H1 (cell line): ENCODE data around the gene ARHGEF4. TPM values are rescaled to one million over a fixed set of nuclear protein-coding genes. Genes with fewer than 3 reads are reported as not detected.

Experiments used
- CTCF ChIA-PET: fragments of 300-600 bp; sonication (Branson Sonifier 250); formaldehyde crosslinking; loops from one replicate; lab custom pipeline; 2021; ENCODE audit not compliant: partially characterized antibody; lab: Charles Lee
- POLR2A ChIA-PET: fragments of 300-600 bp; sonication (Branson Sonifier 250); formaldehyde crosslinking; loops from one replicate; lab custom pipeline; 2021; ENCODE audit warnings: inconsistent platforms; ENCODE audit not compliant: partially characterized antibody; lab: Charles Lee
- DNase-seq, 2 experiments: peaks; one replicate each; pipeline versions ENCODE4 v3.0.0 to v3.0.0-alpha.2; 2010 to 2022; ENCODE audit warnings: low spot score in 2 of 2, low read depth in 1 of 2, mixed read lengths in 1 of 2
- FAIRE-seq: peaks from 2 replicates; lab custom pipeline; 2011; peaks lifted over from hg19 to GRCh38; lab: Jason Lieb, UNC
- H2AFZ ChIP-seq: 2 replicates; pipeline ENCODE4 v1.8.1; 2012; ENCODE audit warnings: low read length, inconsistent platforms
- H2AK5ac ChIP-seq: 2 replicates; pipeline ENCODE4 v1.6.1; 2013; ENCODE audit warnings: low read depth, low read length
- H2BK120ac ChIP-seq: replicated peaks from 2 replicates; pipeline ENCODE3; 2013; ENCODE audit warnings: low read depth, low read length, inconsistent platforms
- H2BK12ac ChIP-seq: 2 replicates; pipeline ENCODE4 v1.6.1; 2013; ENCODE audit warnings: low read depth, low read length
- H2BK15ac ChIP-seq: 2 replicates; pipeline ENCODE4 v1.6.1; 2013; ENCODE audit warnings: low read length
- H2BK20ac ChIP-seq: 2 replicates; pipeline ENCODE4 v1.6.1; 2013; ENCODE audit warnings: low read length
- H2BK5ac ChIP-seq: 2 replicates; pipeline ENCODE4 v1.6.1; 2013; ENCODE audit warnings: low read depth, low read length
- H3K14ac ChIP-seq: 2 replicates; pipeline ENCODE4 v1.6.1; 2013; ENCODE audit warnings: inconsistent platforms; ENCODE audit not compliant: insufficient read length
- H3K18ac ChIP-seq: 2 replicates; pipeline ENCODE4 v1.6.1; 2013; ENCODE audit warnings: low read length; ENCODE audit errors: extremely low read depth
- H3K23ac ChIP-seq: 2 replicates; pipeline ENCODE4 v1.6.1; 2013; ENCODE audit warnings: inconsistent platforms; ENCODE audit not compliant: insufficient read length
- H3K23me2 ChIP-seq: 2 replicates; pipeline ENCODE4 v1.6.1; 2013; ENCODE audit warnings: low read depth, low read length
- H3K27ac ChIP-seq: 2 replicates; pipeline ENCODE4 v1.6.1; 2011; ENCODE audit warnings: low read depth, low read length, inconsistent platforms
- H3K27me3 ChIP-seq, 4 experiments: replicated peaks in 1 of 4; 1 replicate in 1 of 4; 2 replicates in 3 of 4; pipeline versions ENCODE4 v1.6.1 to v1.8.1; 2011 to 2013; ENCODE audit warnings: low read length in 3 of 4, mild to moderate bottlenecking in 3 of 4, inconsistent platforms in 2 of 4, mixed read lengths in 2 of 4, moderate library complexity in 1 of 4; ENCODE audit not compliant: control insufficient read depth in 3 of 4, insufficient read depth in 3 of 4; ENCODE audit errors: extremely low read depth in 1 of 4
- H3K36me3 ChIP-seq, 4 experiments: 2 replicates each; pipeline versions ENCODE4 v1.6.1 to v1.8.1; 2011 to 2013; ENCODE audit warnings: mild to moderate bottlenecking in 4 of 4, low read length in 3 of 4, moderate library complexity in 2 of 4, control low read depth in 1 of 4, inconsistent platforms in 1 of 4; ENCODE audit not compliant: insufficient read depth in 4 of 4, control insufficient read depth in 2 of 4
- H3K4ac ChIP-seq: replicated peaks from 2 replicates; pipeline ENCODE3; 2013; ENCODE audit warnings: low read length, low read depth, mixed read lengths, inconsistent platforms; ENCODE audit not compliant: insufficient read length
- H3K4me1 ChIP-seq, 4 experiments: replicated peaks in 1 of 4; 1 replicate in 1 of 4; 2 replicates in 3 of 4; pipeline versions ENCODE4 v1.6.1 to v1.8.1; 2011 to 2013; ENCODE audit warnings: low read length in 3 of 4, inconsistent platforms in 2 of 4, mixed read lengths in 1 of 4; ENCODE audit not compliant: insufficient read depth in 4 of 4, control insufficient read depth in 3 of 4
- H3K4me2 ChIP-seq, 2 experiments: 2 replicates each; pipeline versions ENCODE4 v1.6.1 to v1.8.1; 2011 to 2013; ENCODE audit warnings: low read depth in 2 of 2, low read length in 2 of 2, control low read depth in 1 of 2, inconsistent platforms in 1 of 2, mild to moderate bottlenecking in 1 of 2; ENCODE audit not compliant: insufficient read depth in 1 of 2
- H3K4me3 ChIP-seq, 4 experiments: fragments of 200-600, 300-600 bp in 1 of 4; sonication (generic), shearing (Covaris generic), sonication (Bioruptor Twin) in 1 of 4; 2 replicates each; pipeline versions ENCODE4 v1.5.1 to v1.8.1; 2011 to 2016; ENCODE audit warnings: low read length in 4 of 4, low read depth in 3 of 4, control low read depth in 2 of 4, inconsistent platforms in 2 of 4, mild to moderate bottlenecking in 2 of 4, mixed read lengths in 1 of 4, moderate library complexity in 1 of 4; ENCODE audit not compliant: insufficient read depth in 2 of 4; ENCODE audit errors: extremely low read depth in 1 of 4
- H3K56ac ChIP-seq: replicated peaks from 2 replicates; pipeline ENCODE3; 2013; ENCODE audit warnings: low read depth, mild to moderate bottlenecking, mixed read lengths, low read length, inconsistent platforms; ENCODE audit not compliant: insufficient read length
- H3K79me1 ChIP-seq: 2 replicates; pipeline ENCODE4 v1.6.1; 2013; ENCODE audit warnings: low read depth, low read length, control low read depth
- H3K79me2 ChIP-seq, 2 experiments: 2 replicates each; pipeline versions ENCODE4 v1.6.1 to v1.8.1; 2012 to 2013; ENCODE audit warnings: low read length in 2 of 2, mild to moderate bottlenecking in 2 of 2, inconsistent platforms in 1 of 2; ENCODE audit not compliant: insufficient read depth in 2 of 2, control insufficient read depth in 1 of 2
- H3K9ac ChIP-seq, 4 experiments: replicated peaks in 1 of 4; 1 replicate in 1 of 4; 2 replicates in 3 of 4; pipeline versions ENCODE4 v1.6.1 to v1.8.1; 2011 to 2013; ENCODE audit warnings: low read depth in 3 of 4, low read length in 3 of 4, control low read depth in 2 of 4, mild to moderate bottlenecking in 2 of 4, moderate library complexity in 2 of 4, inconsistent platforms in 1 of 4; ENCODE audit errors: extremely low read depth in 1 of 4
- H3K9me3 ChIP-seq, 2 experiments: 2 replicates each; pipeline versions ENCODE4 v1.6.1 to v1.8.1; 2012 to 2013; ENCODE audit warnings: mild to moderate bottlenecking in 2 of 2, moderate library complexity in 2 of 2, control low read depth in 1 of 2, inconsistent platforms in 1 of 2, low read depth in 1 of 2, low read length in 1 of 2, mixed read lengths in 1 of 2; ENCODE audit not compliant: insufficient read depth in 2 of 2
- H4K20me1 ChIP-seq, 2 experiments: replicated peaks in 1 of 2; 2 replicates each; pipeline versions ENCODE3 to v1.8.1; 2011 to 2013; ENCODE audit warnings: inconsistent platforms in 2 of 2, low read length in 2 of 2, mild to moderate bottlenecking in 1 of 2; ENCODE audit not compliant: insufficient read depth in 2 of 2, control insufficient read depth in 1 of 2
- H4K5ac ChIP-seq: 2 replicates; pipeline ENCODE4 v1.6.1; 2013; ENCODE audit warnings: low read length, low read depth, mixed read lengths, inconsistent platforms; ENCODE audit not compliant: insufficient read length
- H4K8ac ChIP-seq: 2 replicates; pipeline ENCODE4 v1.8.0; 2013; ENCODE audit warnings: mild to moderate bottlenecking, moderate library complexity, low read length, inconsistent platforms; ENCODE audit not compliant: insufficient read depth; ENCODE audit errors: extremely low read depth
- H4K91ac ChIP-seq: replicated peaks from 2 replicates; pipeline ENCODE3; 2013; ENCODE audit warnings: low read length, mixed read lengths, inconsistent platforms; ENCODE audit not compliant: insufficient read length
- CHD1 ChIP-seq: IDR thresholded peaks from 2 replicates; pipeline ENCODE4 v1.6.1; 2012; ENCODE audit warnings: low read depth, low read length, improper control_type of control experiment
- GABPA ChIP-seq: IDR thresholded peaks from 2 replicates; pipeline ENCODE4 v1.6.1; 2011; ENCODE audit warnings: mild to moderate bottlenecking, low read length, moderate library complexity, borderline replicate concordance; ENCODE audit not compliant: insufficient read depth
- HDAC2 ChIP-seq, 2 experiments: fragments of 300-600 bp in 1 of 2; sonication (generic) in 1 of 2; IDR thresholded peaks; 2 replicates each; pipeline ENCODE4 v1.6.1; 2011 to 2012; ENCODE audit warnings: low read depth in 2 of 2, low read length in 2 of 2, mild to moderate bottlenecking in 2 of 2, moderate library complexity in 2 of 2, borderline replicate concordance in 1 of 2, inconsistent platforms in 1 of 2
- NANOG ChIP-seq: IDR thresholded peaks from 2 replicates; pipeline ENCODE4 v1.6.1; 2011; ENCODE audit warnings: low read length, low read depth, mild to moderate bottlenecking, inconsistent platforms; ENCODE audit not compliant: insufficient read depth, poor library complexity, severe bottlenecking
- RAD21 ChIP-seq, 2 experiments: IDR thresholded peaks in 1 of 2; conservative IDR thresholded peaks in 1 of 2; 2 replicates each; pipeline ENCODE4 v1.6.1; 2011; ENCODE audit warnings: low read depth in 2 of 2, low read length in 2 of 2, improper control_type of control experiment in 1 of 2, inconsistent platforms in 1 of 2, mild to moderate bottlenecking in 1 of 2, moderate library complexity in 1 of 2
- SIX5 ChIP-seq: IDR thresholded peaks from 2 replicates; pipeline ENCODE4 v1.6.1; 2011; ENCODE audit warnings: mild to moderate bottlenecking, low read depth, low read length
- ZNF274 ChIP-seq: IDR thresholded peaks from 2 replicates; pipeline ENCODE4 v1.7.0; 2012; ENCODE audit warnings: low read length, borderline replicate concordance; ENCODE audit errors: extremely low read depth
- WGBS, 2 experiments: shearing (Covaris generic) in 1 of 2; methylation state at CpG; one replicate each; pipeline versions ENCODE4 v1.1.6 to v1.1.7; 2013 to 2015; ENCODE audit warnings: low lambda C conversion rate in 2 of 2, mixed read lengths in 2 of 2, inconsistent platforms in 1 of 2, low coverage in 1 of 2, missing lambda C conversion rate in 1 of 2; ENCODE audit not compliant: insufficient replicate concordance in 2 of 2, insufficient coverage in 1 of 2, insufficient read length in 1 of 2; ENCODE audit errors: extremely low coverage in 1 of 2, missing lambda C conversion rate in 1 of 2; 5-methylcytosine and 5-hydroxymethylcytosine counted together
- polyA plus RNA-seq, 7 experiments: library from polyadenylated mRNA; depleted of rRNA in 3 of 7; stranded (reverse) in 5 of 7; unstranded in 2 of 7; fragments of >200 nt in 5 of 7; fragments of 200-250 nt in 2 of 7; gene quantifications; 1 replicate in 5 of 7; 2 replicates in 1 of 7; 4 replicates in 1 of 7; pipeline versions ENCODE4 v1.2.1 to v1.2.3, GENCODE V29; 2011 to 2013; ENCODE audit warnings: missing spikeins in 2 of 7, mixed read lengths in 2 of 7
- total RNA-seq: library from RNA; stranded (reverse); fragmentation: NEBNext Ultra II Directional; extraction: Animal tissue kit (Norgen Biotek cat#: 25700); gene quantifications from 2 replicates; pipeline ENCODE4 v1.2.1, GENCODE V29; 2021
- TF ChIP-seq, protein P1 (sequence below): IDR thresholded peaks from 2 replicates; pipeline ENCODE4 v1.6.1; 2012; ENCODE audit warnings: inconsistent platforms
- TF ChIP-seq, protein P2 (sequence below): IDR thresholded peaks from 2 replicates; pipeline ENCODE4 v1.6.1; 2011; ENCODE audit warnings: low read depth, mild to moderate bottlenecking, low read length; ENCODE audit not compliant: insufficient read depth

The ARHGEF4 gene
- total and polyA plus RNA-seq, 2 of the 8 experiments (the other 6 are each of a cell fraction or from before 2014, with no cell fraction given): 10.6 to 14.6 TPM

DNA sequence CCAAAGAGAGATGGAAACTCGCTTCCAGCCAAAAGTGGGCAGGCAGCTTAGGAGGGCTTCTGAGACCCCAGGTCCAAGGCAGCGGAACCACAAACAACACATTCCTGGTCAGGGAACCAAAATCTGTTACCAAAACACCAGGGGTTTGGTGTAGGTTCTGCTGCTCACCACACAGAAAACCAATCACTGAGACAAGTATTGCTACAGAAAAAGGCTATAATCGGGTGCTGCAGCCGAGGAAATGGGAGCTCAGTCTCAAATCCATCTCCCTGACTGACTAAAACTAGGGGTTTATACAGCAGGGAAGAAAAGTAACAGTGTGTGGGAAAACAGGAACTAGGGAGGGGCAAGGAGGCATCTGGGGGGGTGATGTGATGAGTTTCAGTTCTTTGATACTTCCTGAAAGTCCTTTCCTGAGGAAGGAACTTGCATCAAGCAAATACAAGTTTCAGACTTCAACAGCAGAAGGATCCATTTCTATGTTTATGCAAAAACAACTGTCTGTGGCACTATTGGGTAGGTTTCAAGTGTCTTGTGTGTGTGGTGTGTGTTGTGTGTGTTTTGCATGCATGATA is 148.6 kb downstream of the ARHGEF4 start:
- Histone ChIP-seq H2BK120ac (no peak overlapping the region), H2AK5ac (peak overlapping the region; percentile 86; the same call in 1 of the 2 replicates), H3K79me1 (no peaks in the 10 kb centered on the region), H3K4me2 (no peak overlapping the region), H2BK20ac (no peak overlapping the region), H4K91ac (peak overlapping the region; percentile 52), H3K9me3 (peaks cover 0 to 3% of the 10 kb centered on the region in 2 experiments; a peak in 1 of 4 replicates), H3K23me2 (peaks cover 5% of the 10 kb centered on the region), H3K56ac (no peak overlapping the region), H2BK5ac (peak overlapping the region; percentile 54; the same call in 1 of the 2 replicates), H4K20me1 (peaks cover 0 to 5% of the 10 kb centered on the region in 2 experiments), H3K18ac (no peak overlapping the region), H3K4ac (no peak overlapping the region), H2BK15ac (no peak overlapping the region), H3K9ac (no peak overlapping the region), H2AFZ (no peak overlapping the region), H3K14ac (peak overlapping the region; percentile 69), H4K5ac (no peak overlapping the region), H3K36me3 (no peaks in the 10 kb centered on the region), H3K27ac (no peak overlapping the region), H4K8ac (no peak overlapping the region), H3K79me2 (no peaks in the 10 kb centered on the region), H2BK12ac (peak overlapping the region; percentile 29; the same call in 1 of the 2 replicates), H3K23ac (no peak overlapping the region), H3K4me3 (no peak overlapping the region), H3K4me1 (no peaks in the 10 kb centered on the region), H3K27me3 (no peaks in the 10 kb centered on the region)
- ChIA-PET CTCF (interaction anchor here (0.6 to 1.0 kb wide), 3 partner anchors 11 to 189 kb away, joined by 3 to 4 read pairs (median 3); no protein-coding TSS in a partner anchor), POLR2A (interaction anchor here (0.9 kb wide), 1 partner anchor 16 kb away, joined by 3 read pairs; no protein-coding TSS in a partner anchor)
- no peak for DNase-seq
- WGBS, 2 experiments: 85% methylated on average over 4 of the region's 4 CpGs; no CpG with 5 or more reads in 1 of the 2 experiments
- TF ChIP-seq SIX5 (no peak), NANOG (no peak), ZNF274 (no peak), RAD21 (IDR thresholded peaks at IDR 0.05 in 1 of 2, conservative IDR thresholded peaks at IDR 0.05 in 1 of 2; ENCODE audit: low read depth in 2 of 2, low read length in 2 of 2) (no peak), GABPA (no peak), HDAC2 (IDR thresholded peaks at IDR 0.05; ENCODE audit: borderline replicate concordance in 1 of 2, low read depth in 2 of 2, low read length in 2 of 2) (no peak), CHD1 (no peak)
- TF ChIP-seq, protein P1, sequence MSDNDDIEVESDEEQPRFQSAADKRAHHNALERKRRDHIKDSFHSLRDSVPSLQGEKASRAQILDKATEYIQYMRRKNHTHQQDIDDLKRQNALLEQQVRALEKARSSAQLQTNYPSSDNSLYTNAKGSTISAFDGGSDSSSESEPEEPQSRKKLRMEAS: no peak
- TF ChIP-seq, protein P2, sequence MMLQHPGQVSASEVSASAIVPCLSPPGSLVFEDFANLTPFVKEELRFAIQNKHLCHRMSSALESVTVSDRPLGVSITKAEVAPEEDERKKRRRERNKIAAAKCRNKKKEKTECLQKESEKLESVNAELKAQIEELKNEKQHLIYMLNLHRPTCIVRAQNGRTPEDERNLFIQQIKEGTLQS: no peak
- no peak for FAIRE-seq
